Measurements from ENCODE around the gene TMEM129.
A peak's percentile ranks its signal among the peaks of the same experiment; 100 is the strongest.

The TMEM129 gene

DNA sequence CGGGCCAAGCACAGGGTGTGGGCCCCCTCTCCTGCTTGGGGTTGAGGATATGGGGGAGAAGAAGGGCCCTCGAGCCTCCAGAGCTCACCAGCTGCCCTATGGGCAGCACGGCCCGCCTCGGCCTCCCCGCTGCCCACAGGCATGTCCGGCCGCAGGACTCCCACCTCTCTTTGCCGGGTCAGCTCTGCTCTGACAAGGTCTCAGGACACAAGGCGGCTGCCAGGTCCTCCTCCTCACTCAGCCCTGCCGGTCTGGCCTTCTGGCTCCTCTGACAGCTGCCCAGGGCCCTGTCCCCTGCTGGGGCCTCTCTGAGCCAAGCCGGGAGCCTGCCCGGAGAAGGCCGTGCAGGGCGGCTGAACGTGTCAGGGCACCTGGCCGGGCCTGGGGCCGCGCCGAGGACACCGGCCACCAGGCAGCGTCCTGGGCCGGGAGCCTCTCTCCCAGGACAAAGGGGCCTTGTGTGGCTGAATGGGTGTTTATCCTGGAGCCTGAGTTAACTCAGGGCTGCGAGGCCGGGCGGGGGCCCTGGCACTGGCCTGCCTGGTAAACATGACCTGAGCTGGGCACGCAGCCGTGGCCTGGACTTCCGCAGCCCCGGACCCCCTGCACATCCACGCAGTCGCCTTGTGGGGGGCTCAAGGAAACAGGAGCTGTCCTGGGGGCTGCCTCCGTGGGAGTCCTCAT is 25.9 kb upstream of the TMEM129 start:
- intact Hi-C loops (cut with DNase I) = loop anchor here (2.0 kb wide), 1 partner anchor 152 kb away; no protein-coding TSS in a partner anchor
- peak in 5 of 10 donors; percentile 34 to 90 (median 63) for DNase-seq

- intact Hi-C loops (cut with DNase I) = loop anchor here (2.0 kb wide), 1 partner anchor 153 kb away; no protein-coding TSS in a partner anchor
- DNase-seq = peak in 9 of 10 donors; percentile 43 to 95 (median 71)
Measured at GRCh38 chr4:1746265-1746691, 25.2 kb upstream of the TMEM129 start.

DNA sequence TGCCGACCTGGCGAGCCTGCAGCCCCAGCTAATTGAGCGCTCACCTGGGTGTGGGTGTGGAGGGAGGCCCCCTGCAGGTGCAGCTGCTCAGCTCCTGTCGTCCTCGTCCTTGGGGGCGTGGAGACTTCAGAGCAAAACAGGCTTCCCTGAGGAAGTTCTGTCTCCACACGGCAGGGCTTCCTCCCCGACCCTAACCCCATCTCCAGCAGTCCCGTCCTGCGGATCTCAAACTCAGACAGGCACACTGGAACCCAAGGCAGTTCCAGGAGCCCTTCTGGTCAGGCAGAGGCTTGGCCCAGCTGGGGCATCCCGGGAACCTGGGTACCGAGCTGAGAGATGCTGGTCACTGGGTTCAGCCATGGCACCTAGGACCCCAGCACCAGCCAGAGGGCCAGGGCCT is 24.6 kb upstream of the TMEM129 start:
- DNase-seq = no peak
- intact Hi-C loops (cut with DNase I) = loop anchor here (2.0 kb wide), 1 partner anchor 153 kb away; no protein-coding TSS in a partner anchor

DNA sequence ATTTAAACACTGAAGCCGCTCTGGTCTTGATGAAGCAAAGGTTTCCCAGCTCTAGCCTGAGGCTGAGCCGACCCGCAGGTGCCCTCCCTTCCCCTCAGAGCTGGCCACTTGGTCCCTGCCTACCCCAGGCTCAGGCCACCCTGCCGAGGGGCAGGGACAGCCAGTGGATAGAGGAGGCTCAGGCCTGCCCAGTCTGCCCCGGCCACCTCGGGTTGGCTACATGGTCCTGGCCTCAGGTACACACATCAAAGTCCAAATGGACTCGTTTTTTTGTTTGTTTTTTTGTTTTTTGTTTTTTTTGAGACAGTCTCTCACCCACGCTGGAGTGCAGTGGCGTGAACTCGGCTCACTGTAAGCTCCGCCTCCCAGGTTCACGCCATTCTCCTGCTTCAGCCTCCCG is 24.0 kb upstream of the TMEM129 start:
- intact Hi-C loops (cut with DNase I) = no loop called here
- DNase-seq = no peak

- DNase-seq = no peak
- intact Hi-C loops (cut with DNase I) = no loop called here
Measured at GRCh38 chr4:1744552-1744951, 23.4 kb upstream of the TMEM129 start.

GRCh38 chr4:1743975-1744374 is 22.9 kb upstream of the TMEM129 start:
- intact Hi-C loops (cut with DNase I) = no loop called here
- DNase-seq = no peak

GRCh38 chr4:1743551-1743950 is 22.4 kb upstream of the TMEM129 start:
- intact Hi-C loops (cut with DNase I) = no loop called here
- no peak for DNase-seq

DNA sequence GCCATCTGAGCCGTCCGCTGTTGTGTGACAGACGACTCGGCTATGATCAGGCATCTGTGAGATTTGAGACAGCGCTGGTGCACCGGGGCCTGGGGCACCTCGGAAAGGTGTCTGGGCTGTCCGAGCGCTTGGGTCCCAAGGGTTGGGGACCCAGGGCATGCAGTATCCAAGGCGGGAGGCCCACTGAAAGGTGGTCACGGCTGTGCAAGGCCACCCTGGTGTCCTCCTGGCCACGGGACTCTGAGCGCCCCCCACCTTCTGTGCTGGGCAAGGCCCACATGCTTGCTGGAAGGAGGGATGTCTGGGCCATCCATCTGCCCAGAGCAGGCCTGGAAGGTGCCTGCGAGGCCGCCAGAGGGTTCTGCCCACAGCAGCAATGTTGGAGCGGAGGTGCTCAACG is 20.1 kb upstream of the TMEM129 start:
- intact Hi-C loops (cut with DNase I) = no loop called here
- no peak for DNase-seq

GRCh38 chr4:1740021-1740545 is 19.0 kb upstream of the TMEM129 start:
- intact Hi-C loops (cut with DNase I) = no loop called here

DNA sequence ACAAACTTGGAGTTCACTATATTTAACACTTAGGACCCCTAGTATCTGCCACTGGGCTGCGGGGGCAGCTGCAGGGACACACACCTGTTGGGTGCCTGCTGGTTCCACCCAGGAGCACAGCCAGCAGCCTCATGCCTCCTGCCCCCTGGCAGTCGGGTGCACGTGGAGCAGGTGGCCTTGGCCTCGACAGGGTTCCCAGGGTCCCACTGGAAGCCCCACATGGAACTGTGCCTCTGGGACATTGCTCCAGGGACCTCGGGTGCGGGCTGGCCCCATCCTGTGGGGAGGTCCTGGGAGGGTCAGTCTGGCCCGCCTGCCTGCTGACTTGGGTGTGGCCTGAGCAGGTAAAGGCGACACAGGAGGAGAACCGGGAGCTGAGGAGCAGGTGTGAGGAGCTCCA is 18.2 kb upstream of the TMEM129 start:
- no peak for DNase-seq
- intact Hi-C loops (cut with DNase I) = no loop called here

More at GRCh38 chr4:1740021-1740545, 19.0 kb upstream of the TMEM129 start:
- no peak for DNase-seq

- intact Hi-C loops (cut with DNase I) = no loop called here
- no peak for DNase-seq
Measured at GRCh38 chr4:1738410-1738809, 17.3 kb upstream of the TMEM129 start.

DNA sequence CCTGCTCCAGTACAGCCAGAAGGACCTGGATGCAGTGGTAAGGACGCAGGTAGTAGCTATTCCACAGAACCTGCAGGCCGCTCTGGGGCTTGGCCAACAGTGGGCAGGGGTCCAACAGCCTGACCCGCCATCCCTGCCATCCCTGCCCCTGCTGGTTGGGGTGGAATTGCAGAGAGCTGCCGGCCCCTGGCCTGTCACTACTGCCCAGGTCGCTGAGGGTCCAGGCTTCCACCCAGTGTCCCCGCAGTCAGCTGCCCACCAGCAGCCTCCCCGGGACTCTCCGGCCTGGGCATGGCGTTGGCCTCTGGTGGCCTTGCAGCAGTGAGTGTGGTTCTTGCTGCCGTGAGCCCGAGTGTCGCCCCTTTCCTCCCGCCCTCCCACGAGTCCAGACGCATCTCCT is 16.5 kb upstream of the TMEM129 start:
- intact Hi-C loops (cut with DNase I) = no loop called here
- no peak for DNase-seq

- intact Hi-C loops (cut with DNase I) = no loop called here
- DNase-seq = no peak
Measured at GRCh38 chr4:1736812-1737211, 15.7 kb upstream of the TMEM129 start.

DNA sequence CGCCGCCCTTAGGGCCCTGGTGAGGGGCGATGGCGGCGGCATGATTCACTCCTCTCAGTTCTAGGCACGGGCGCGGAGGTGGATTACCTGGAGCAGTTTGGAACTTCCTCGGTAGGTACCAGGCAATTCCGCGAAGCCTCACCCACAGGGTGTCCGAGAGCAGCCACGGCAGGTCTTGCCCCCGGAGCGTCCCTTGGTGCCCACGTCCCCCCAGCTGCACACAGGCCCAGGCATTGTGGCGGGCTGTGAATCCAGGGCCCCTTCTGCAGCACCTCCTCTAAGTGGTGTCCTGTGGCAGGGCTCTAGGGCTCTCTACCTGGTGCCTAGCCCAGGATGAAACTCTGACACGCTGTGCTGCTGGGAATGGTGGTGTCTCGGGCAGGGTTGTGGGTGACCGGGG is 14.1 kb upstream of the TMEM129 start:
- intact Hi-C loops (cut with DNase I) = no loop called here
- no peak for DNase-seq

- intact Hi-C loops (cut with DNase I) = no loop called here
- DNase-seq = no peak
Measured at GRCh38 chr4:1732911-1733310, 11.8 kb upstream of the TMEM129 start.

GRCh38 chr4:1731180-1731579 is 10.1 kb upstream of the TMEM129 start:
- intact Hi-C loops (cut with DNase I) = no loop called here
- no peak for DNase-seq

GRCh38 chr4:1730532-1731135 is 9.5 kb upstream of the TMEM129 start:
- intact Hi-C loops (cut with DNase I) = no loop called here
- no peak for DNase-seq

GRCh38 chr4:1728061-1728980 is 7.2 kb upstream of the TMEM129 start:
- intact Hi-C loops (cut with DNase I) = no loop called here

DNA sequence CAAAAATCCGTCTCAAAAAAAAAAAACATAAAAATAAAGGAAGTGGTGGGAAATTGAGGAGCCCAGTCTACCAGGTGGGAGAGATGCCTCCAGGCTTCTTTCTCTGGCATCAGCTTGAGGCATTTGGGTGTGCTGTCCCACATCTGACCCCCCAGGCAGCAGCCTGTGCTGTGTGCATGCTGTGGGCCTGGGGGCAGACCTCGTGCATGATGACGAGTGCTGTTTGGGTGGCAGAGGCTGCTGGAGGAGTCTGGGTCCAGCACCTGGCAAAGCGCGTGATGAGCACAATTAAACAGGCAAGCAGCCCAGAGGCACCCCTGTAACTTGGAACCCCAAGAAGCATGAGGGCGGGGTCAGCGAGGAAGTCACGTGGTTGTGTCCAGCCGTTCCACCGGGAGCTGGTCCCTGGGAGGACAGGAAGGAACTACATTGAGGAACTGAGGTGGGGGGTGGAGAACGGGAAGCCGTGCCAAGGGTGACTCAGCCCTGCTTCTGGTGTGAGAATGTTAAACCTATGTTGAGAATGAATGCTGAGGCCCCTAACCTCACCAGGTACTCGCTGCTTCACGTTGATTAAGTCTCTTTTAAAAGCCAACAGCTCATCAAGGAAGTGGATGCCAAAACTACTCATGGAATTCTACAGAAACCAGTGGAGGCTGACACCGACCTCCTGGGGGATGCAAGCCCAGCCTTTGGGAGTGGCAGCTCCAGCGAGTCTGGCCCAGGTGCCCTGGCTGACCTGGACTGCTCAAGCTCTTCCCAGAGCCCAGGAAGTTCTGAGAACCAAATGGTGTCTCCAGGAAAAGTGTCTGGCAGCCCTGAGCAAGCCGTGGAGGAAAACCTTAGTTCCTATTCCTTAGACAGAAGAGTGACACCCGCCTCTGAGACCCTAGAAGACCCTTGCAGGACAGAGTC is 6.3 kb upstream of the TMEM129 start:
- intact Hi-C loops (cut with DNase I) = no loop called here

More at GRCh38 chr4:1728061-1728980, 7.2 kb upstream of the TMEM129 start:
- peak in 2 of 10 donors; percentile 70 to 74 for DNase-seq

More for the DNA sequence above, 6.3 kb upstream of the TMEM129 start:
- DNase-seq = peak in 4 of 10 donors; percentile 19 to 85 (median 72)

Measured in posterior cingulate gyrus (tissue), 11 donors.